Natural killer cell treated with Interleukin-12 subunit alpha and Interleukin-12 subunit beta and Interleukin-15 and Interleukin-18, amount 100 ng/mL, for 72 hours (primary cell): ENCODE results near the gene CNKSR1. TPM values are rescaled to one million over a fixed set of nuclear protein-coding genes. Genes with fewer than 3 reads are reported as not detected.

Experiments
- ATAC-seq, 2 donors: fragments of 150-1000 bp; cut with Tn5 transposase in 1 of 2; sonication (Bioruptor Pico), chemical (Tn5 transposase) in 1 of 2; 2 replicates each; pipeline ENCODE4 v1.10.0; 2021
- DNase-seq: peaks from one replicate; pipeline ENCODE4 v3.0.0; 2022; ENCODE audit warnings: low spot score
- H3K27ac Mint-ChIP-seq, 2 donors: 1 replicate in 1 of 2; 2 replicates in 1 of 2; pipeline ENCODE4 v1.8.0; 2022; ENCODE audit warnings: mixed read lengths in 2 of 2, mild to moderate bottlenecking in 1 of 2, moderate library complexity in 1 of 2
- H3K27me3 Mint-ChIP-seq, 2 donors: 1 replicate in 1 of 2; 2 replicates in 1 of 2; pipeline ENCODE4 v1.8.0; 2022; ENCODE audit warnings: mixed read lengths in 2 of 2
- H3K36me3 Mint-ChIP-seq: one replicate; pipeline ENCODE4 v1.8.0; 2022; ENCODE audit warnings: mixed read lengths
- H3K4me1 Mint-ChIP-seq, 2 donors: 1 replicate in 1 of 2; 2 replicates in 1 of 2; pipeline ENCODE4 v1.8.0; 2022; ENCODE audit warnings: low read depth in 2 of 2, mixed read lengths in 2 of 2, mild to moderate bottlenecking in 1 of 2
- H3K4me3 Mint-ChIP-seq: one replicate; pipeline ENCODE4 v1.8.0; 2022; ENCODE audit warnings: mixed read lengths
- H3K9me3 Mint-ChIP-seq: 2 replicates; pipeline ENCODE4 v1.8.0; 2022; ENCODE audit warnings: mixed read lengths
- total RNA-seq, 2 donors: library from RNA; stranded (reverse); gene quantifications; one replicate each; pipeline ENCODE4 v1.2.3, GENCODE V29; 2022

The CNKSR1 gene
- total RNA-seq, 2 donors from 2014 or later = 2.5 TPM; not detected in 1

DNA sequence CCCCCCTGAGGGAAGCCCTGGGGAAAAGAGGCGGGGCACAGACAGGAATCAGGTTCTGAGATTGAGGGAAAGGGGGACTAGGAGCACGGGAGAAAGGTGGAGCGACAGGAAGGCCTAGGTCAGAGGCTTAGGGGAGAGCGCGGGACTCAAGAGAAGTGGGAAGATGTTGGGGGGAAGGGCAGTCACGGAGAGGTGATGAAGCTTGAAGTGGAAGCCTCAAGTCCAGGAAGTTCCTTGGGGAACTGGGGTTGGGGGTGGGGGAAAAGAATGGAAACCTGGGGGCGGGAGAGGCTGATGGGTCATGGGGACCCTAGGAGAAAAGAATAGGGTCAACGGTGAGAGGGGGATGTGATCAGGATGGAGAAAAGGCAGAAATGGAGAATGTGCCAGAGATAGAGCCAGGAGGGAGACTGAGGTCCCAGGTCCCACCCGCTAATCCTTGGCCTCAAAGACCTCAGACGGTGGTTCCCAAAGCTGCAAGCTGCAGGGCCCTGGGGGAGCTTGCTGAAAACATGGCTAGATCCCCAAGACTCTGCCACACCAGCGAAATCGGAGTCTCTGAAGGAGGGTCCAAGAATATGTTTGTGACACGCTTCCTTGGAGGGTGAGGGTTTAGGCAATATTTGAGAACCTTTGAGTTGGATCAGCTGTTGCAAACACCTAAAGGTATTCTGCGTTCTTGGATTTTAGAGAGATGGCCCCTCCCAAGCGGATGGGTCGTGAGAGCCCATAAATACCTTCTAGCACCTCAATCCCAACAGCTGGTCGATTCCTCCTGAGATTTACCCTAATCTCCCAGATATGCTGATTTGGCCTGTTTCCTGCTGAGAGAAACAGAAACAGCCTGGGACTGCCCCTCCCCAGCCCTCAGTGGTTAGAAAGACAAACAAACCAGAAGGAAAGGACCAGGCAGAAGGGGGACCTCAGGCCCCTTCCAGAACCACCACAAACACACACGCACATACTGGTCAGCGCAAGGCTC, 12.1 kb upstream of the CNKSR1 start:
- no peak for DNase-seq
- Mint-ChIP-seq H3K9me3 (no peaks in the 10 kb centered on the region), H3K27me3 (peaks cover 6 to 23% of the 10 kb centered on the region in 2 donors), H3K27ac (no peak overlapping the region), H3K36me3 (no peaks in the 10 kb centered on the region), H3K4me3 (peak overlapping the region; percentile 26), H3K4me1 (peaks cover 13 to 25% of the 10 kb centered on the region in 2 donors)
- no peak for ATAC-seq

DNA sequence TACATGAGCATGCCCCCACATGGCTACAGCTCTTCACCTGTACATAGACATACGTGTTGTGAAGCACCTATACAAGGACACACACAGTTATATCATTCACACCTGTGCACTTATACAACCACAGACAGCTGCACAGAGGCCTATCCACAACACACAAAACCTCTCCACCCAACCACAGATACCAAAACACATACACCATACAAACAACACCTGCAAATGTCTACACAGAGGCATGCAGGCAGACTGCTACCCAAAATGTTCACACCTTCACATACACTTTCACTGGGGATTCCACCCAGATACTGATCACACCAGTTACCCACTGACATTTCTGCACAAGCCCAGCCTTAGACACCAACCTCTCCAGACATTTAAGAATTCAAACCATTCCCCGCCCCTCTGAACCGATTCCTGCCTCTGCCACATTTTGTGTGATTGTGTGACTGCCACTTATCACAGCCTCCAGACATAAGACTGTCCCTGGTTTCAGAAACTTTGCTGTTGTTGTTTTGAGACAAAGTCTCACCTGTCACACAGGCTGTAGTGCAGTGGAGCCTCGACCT, 10.5 kb upstream of the CNKSR1 start:
- Mint-ChIP-seq H3K36me3 (no peaks in the 10 kb centered on the region), H3K4me3 (no peak overlapping the region), H3K27ac (peak overlapping the region in 1 of 2 donors; percentile 6), H3K27me3 (peaks cover 6 to 23% of the 10 kb centered on the region in 2 donors), H3K9me3 (no peaks in the 10 kb centered on the region), H3K4me1 (peaks cover 13 to 32% of the 10 kb centered on the region in 2 donors)
- ATAC-seq (no peak), DNase-seq (no peak)

DNA sequence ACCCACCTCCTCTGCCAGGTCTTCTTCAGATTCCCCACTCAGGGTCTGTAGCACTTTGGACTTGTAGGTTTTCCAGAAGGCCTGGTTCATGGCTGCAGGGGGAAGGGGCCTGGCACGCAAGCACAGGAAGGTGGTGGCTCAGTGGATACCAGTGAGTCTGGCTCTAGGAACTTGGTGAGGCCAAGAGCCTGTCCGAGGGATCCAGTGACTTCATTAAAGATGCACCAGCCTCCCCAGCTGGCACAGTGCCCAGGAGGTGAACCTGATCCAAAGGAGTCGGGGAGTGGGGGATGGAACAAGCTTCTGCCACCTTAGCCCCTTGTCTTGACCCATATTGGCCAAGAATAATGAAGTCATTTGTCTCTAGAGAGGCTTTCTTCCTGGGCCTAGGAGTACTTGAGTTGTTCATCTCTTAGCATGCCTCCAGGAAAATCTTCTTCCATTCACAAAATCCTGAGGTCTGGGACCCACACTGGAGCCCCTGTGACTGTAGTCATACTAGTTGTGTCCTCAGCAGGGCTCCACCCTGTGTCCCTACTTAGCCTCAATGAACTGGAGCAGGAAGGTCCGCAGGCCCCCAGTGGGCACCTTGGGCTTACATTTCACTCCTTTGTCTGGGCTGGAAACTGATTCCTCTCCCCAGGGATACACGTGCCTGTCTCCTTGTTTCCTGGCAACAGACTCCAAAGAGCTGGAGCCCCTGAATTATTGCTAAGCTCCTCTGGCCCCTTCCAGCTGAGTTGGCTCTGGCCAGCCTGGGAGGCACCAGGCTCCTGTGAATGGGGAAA, 8.7 kb upstream of the CNKSR1 start, which contains the start of gene C1orf232:
Gene C1orf232 (minus strand): TSS at position 554 of the 788 bp plus-strand sequence. CDS start 464 bp downstream, at position 90.
- Mint-ChIP-seq H3K27ac (peak within 1 kb of the TSS; percentile 55 to 77), H3K4me3 (peak within 1 kb of the TSS; percentile 90), H3K9me3 (no peaks in the 10 kb centered on the region), H3K36me3 (no peaks in the 10 kb centered on the region), H3K27me3 (peaks cover 2 to 18% of the 10 kb centered on the region in 2 donors), H3K4me1 (peaks cover 9 to 30% of the 10 kb centered on the region in 2 donors)
- ATAC-seq (no peak), DNase-seq (no peak)

DNA sequence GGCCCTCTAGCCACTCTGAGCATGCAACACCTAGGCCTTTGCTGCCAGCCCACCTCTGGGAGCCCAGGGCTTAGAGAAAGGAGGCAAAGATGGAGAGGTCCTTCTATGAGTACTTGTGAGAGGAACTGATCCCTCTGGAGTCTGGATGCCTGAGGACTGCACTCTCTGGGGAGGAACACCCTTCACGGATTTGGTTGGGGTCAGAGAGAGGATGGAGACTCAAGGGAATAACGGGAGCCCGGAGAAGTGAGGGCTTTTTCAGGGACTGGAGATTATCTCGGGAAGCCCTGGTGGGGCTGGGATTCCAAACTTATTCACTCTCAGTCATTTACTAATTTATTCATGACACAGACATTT, 8.1 kb upstream of the CNKSR1 start:
- H3K4me1 Mint-ChIP-seq = peaks cover 9 to 30% of the 10 kb centered on the region in 2 donors
- ATAC-seq = no peak
- peak overlapping the region in 1 of 2 donors; percentile 55 for H3K27ac Mint-ChIP-seq
- peak overlapping the region; percentile 90 for H3K4me3 Mint-ChIP-seq
- peaks cover 0 to 16% of the 10 kb centered on the region in 2 donors for H3K27me3 Mint-ChIP-seq
- no peaks in the 10 kb centered on the region for H3K36me3 Mint-ChIP-seq
- H3K9me3 Mint-ChIP-seq = no peaks in the 10 kb centered on the region
- no peak for DNase-seq

DNA sequence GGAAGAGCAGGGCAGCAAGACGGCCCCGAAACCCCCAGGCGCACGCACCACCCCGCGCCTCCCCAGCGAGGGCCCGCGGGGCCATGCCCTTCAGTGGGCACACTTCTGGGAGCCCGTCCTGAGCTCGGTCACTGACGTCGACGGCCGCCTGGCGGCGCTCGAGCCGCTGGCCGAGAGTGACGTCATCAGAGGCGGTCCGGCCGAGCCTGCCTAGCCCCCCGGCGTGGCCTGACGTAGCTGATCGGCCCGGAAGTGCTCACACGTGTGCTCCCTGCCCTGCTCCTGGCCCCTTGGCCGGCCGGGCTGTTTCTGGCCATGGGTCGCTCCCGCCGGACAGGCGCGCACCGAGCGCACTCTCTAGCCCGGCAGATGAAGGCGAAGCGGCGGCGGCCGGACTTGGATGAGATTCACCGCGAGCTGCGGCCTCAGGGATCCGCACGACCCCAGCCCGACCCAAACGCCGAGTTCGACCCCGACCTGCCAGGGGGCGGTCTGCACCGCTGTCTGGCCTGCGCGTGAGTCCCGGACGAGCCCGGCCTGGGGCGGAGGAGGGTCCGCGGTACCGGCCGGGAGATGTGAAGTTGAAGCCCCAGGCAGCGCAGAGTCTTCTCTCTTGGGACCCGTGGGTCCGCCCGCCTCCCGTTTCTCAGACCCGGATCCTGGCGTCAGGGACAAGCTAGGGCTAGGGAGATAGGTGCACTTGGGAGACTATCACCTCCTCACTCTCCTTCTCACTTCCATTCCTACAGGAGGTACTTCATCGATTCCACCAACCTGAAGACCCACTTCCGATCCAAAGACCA, 7.4 kb upstream of the CNKSR1 start, which contains the start of gene ZNF593:
Gene ZNF593 (plus strand): TSS at position 240 of the 803 bp plus-strand sequence. CDS start 76 bp downstream, at position 316.
- no peaks in the 10 kb centered on the region for H3K9me3 Mint-ChIP-seq
- H3K4me1 Mint-ChIP-seq = peaks cover 5 to 25% of the 10 kb centered on the region in 2 donors
- peak; percentile 98 to 99 for ATAC-seq
- peak; percentile 92 for DNase-seq
- H3K27me3 Mint-ChIP-seq = peaks cover 0 to 12% of the 10 kb centered on the region in 2 donors
- H3K36me3 Mint-ChIP-seq = no peaks in the 10 kb centered on the region
- peak within 1 kb of the TSS; percentile 90 for H3K4me3 Mint-ChIP-seq
- H3K27ac Mint-ChIP-seq = peak within 1 kb of the TSS; percentile 55 to 77

DNA sequence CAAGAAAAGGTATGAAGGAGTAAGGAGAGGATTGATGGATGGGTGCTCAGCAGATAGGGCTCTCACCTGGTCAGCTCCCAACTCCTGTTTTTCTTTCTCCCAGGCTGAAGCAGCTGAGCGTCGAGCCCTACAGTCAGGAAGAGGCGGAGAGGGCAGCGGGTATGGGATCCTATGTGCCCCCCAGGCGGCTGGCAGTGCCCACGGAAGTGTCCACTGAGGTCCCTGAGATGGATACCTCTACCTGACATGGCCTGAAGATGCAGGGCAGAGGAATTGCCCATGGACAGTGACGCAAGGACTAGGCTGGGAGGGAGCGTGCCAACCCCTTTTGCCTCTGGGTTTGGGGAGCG, 6.8 kb upstream of the CNKSR1 start:
- Mint-ChIP-seq H3K4me1 (peaks cover 0 to 20% of the 10 kb centered on the region in 2 donors), H3K27ac (peak overlapping the region; percentile 55 to 77), H3K36me3 (no peaks in the 10 kb centered on the region), H3K9me3 (no peaks in the 10 kb centered on the region), H3K4me3 (peak overlapping the region; percentile 90), H3K27me3 (peaks cover 0 to 6% of the 10 kb centered on the region in 2 donors)
- ATAC-seq = no peak
- no peak for DNase-seq

DNA sequence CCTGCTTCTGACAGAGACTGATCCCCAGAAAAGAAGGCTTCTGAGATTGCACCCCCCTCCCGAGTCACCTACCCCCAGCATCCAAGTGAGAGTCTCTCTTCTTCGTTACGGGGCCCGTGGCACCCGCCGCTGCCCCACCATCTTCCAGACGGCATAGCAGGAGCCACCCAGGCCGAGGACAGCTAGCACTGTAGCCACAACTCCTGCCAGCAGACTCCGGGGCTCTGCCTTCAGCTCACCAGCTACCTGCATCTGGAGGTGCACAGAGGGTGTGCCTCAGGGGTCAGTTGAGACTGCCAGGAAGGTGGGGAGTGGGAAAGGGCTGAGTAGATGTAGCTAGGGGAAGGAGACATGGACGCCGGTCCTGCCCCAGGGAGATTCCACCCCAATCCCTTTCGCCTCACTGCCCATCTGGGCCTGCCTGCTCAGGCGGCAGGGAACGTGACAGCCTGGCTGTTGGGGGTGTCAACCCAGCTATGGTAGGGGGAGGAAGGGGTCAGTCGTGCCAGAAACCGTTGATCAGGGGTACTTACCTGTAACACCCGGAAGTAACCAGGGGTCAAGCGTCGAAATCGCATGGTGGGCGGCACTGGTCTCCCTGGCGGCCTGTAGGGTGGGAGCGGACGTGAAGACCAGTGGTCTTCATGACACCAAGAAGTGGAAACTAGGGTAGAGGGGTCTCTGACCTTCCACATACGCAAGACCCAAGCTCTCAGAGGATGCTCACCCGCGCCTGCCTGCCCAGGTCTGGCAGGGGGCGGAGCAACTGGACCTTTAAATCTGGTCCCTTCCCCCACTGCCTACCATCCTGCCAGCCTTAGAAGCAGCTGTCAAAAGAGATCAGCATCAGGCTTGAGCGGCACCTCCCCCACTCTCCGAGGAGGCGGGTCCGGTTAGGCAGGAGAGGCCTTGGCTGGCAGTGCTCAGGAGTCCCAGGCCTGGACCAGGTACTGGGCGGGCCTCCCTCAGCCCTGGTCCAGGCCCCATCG, 5.9 kb upstream of the CNKSR1 start, which contains the start of gene ZNF593OS:
Gene ZNF593OS (minus strand): TSS at position 749 of the 989 bp plus-strand sequence. CDS start 171 bp downstream, at position 578.
- no peaks in the 10 kb centered on the region for H3K9me3 Mint-ChIP-seq
- peaks cover 0 to 4% of the 10 kb centered on the region in 2 donors for H3K27me3 Mint-ChIP-seq
- H3K36me3 Mint-ChIP-seq = no peaks in the 10 kb centered on the region
- H3K4me3 Mint-ChIP-seq = peak within 1 kb of the TSS; percentile 90
- H3K4me1 Mint-ChIP-seq = peaks cover 0 to 14% of the 10 kb centered on the region in 2 donors
- peak within 1 kb of the TSS in 1 of 2 donors; percentile 77 for H3K27ac Mint-ChIP-seq
- no peak for ATAC-seq
- DNase-seq = no peak

DNA sequence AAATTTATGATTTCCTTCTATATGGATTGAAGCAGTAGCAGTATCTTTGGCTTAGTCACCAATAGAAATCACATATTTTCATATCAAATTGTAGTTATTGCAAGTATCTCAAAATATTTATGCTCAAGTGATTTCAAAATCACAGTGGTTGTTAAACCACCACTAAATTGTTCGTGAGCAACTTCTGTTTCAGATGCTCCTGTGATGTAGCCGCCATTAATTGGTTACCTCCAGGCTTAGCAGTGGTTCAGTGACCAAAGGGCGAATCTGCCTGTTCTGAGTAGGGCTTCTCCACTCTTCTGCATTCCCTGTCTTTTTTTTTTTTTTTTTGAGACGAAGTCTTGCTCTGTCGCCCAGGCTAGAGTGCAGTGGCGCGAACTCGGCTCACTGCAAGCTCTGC, 1.9 kb upstream of the CNKSR1 start:
- DNase-seq (no peak), ATAC-seq (no peak)
- H3K27me3 Mint-ChIP-seq = no peaks in the 10 kb centered on the region
- H3K4me1 Mint-ChIP-seq = peaks cover 0 to 6% of the 10 kb centered on the region in 2 donors
- H3K27ac Mint-ChIP-seq = no peak overlapping the region
- no peak overlapping the region for H3K4me3 Mint-ChIP-seq
- H3K36me3 Mint-ChIP-seq = no peaks in the 10 kb centered on the region
- H3K9me3 Mint-ChIP-seq = no peaks in the 10 kb centered on the region

DNA sequence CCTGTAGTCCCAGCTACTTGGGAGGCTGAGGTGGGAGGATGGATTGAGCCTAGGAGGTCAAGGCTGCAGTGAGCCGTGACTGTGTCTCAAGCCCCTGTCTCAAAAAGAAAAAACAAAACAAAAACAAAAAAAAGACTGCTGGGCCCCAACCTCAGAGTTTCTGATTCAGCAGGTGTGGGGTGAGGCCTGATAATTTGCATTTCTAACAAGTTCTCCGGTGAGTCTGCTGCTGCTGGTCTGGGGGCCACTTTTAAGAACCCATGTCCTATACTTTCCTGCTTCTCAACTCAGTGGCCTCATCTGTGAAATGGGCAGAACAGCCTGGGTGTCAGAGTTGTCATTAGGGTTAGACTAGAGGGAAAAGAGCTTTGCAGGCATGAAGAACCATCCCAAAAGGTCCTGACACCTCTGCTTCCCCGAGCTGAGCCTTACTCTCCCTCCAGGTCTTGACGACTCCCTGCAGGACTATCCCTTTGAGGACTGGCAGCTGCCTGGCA, 2.8 kb downstream of the CNKSR1 start:
- DNase-seq = no peak

DNA sequence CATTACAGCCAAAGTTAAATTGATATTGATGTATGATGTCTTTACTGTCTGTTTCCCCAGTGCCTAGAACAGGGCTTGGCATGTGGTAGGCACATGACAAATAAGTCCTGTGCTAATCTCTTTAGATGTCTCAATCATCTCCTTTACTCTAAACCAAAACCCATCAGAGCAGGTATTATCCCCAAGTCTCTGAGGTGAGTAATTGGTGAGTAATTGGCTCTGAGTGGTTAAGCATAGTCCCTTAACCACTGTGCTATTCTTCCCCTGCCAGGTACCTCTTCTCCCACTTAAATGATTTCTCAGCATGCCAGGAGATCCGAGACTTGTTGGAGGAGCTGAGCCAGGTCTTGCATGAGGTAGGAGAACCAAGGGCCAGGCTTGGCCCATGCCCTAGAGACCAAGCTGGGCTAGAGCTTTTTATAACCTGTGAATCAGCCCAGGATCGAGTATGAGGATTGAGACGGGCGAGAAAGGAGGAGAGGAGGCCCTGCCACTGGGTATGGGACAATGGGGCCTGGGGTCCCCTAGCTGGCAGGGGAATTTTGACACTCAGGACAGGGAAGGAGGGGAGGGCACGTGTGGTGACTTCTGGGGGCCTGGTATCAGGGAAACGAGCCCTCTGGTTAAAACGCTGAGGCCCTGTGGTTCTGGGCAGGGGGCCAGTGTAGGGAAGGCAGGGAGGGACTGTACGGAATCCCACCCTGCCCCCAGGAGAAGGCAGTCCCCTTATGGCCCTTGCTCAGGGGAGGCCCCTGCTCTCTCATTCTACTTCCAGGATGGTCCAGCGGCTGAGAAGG, 4.5 kb downstream of the CNKSR1 start:
- H3K4me3 Mint-ChIP-seq = no peak overlapping the region
- peaks cover 0 to 4% of the 10 kb centered on the region in 2 donors for H3K27me3 Mint-ChIP-seq
- DNase-seq (no peak), ATAC-seq (no peak)
- no peaks in the 10 kb centered on the region for H3K9me3 Mint-ChIP-seq
- H3K4me1 Mint-ChIP-seq = no peaks in the 10 kb centered on the region
- no peaks in the 10 kb centered on the region for H3K36me3 Mint-ChIP-seq
- H3K27ac Mint-ChIP-seq = no peak overlapping the region

More for the DNA sequence above, 2.8 kb downstream of the CNKSR1 start:
- H3K4me1 Mint-ChIP-seq = no peaks in the 10 kb centered on the region
- no peaks in the 10 kb centered on the region for H3K9me3 Mint-ChIP-seq
- ATAC-seq = no peak
- H3K27me3 Mint-ChIP-seq = peaks cover 0 to 4% of the 10 kb centered on the region in 2 donors
- H3K36me3 Mint-ChIP-seq = no peaks in the 10 kb centered on the region
- no peak overlapping the region for H3K27ac Mint-ChIP-seq
- no peak overlapping the region for H3K4me3 Mint-ChIP-seq

DNA sequence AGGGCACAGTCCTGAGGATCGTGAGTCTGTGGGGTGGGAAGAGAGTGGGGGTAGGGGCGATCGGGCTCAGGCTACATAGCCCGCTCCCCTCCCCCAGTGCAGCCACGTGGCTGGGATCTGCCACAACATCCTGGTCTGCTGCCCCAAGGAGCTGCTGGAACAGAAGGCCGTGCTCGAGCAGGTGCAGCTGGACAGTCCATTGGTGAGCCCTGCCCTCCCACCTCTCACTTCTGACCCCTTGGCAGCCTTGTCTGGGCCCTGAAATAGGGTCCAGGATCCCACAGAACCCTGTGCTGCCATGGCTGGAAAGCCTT, 5.0 kb downstream of the CNKSR1 start:
- no peaks in the 10 kb centered on the region for H3K9me3 Mint-ChIP-seq
- peak in 1 of 2 donors; percentile 3 for ATAC-seq
- peaks cover 0 to 4% of the 10 kb centered on the region in 2 donors for H3K27me3 Mint-ChIP-seq
- H3K27ac Mint-ChIP-seq = no peak overlapping the region
- no peak overlapping the region for H3K4me3 Mint-ChIP-seq
- H3K4me1 Mint-ChIP-seq = no peaks in the 10 kb centered on the region
- DNase-seq = no peak
- no peaks in the 10 kb centered on the region for H3K36me3 Mint-ChIP-seq
